Gastroesophageal sphincter (tissue), 4 donors: ENCODE results near the gene MITF. TPM values are rescaled to one million over a fixed set of nuclear protein-coding genes. Genes with fewer than 3 reads are reported as not detected.

Experiments used
- ATAC-seq: fragments of 150-250 bp; one replicate; pipeline ENCODE4 v1.9.1; 2016; ENCODE audit warnings: mild to moderate bottlenecking, moderate library complexity
- H3K27ac ChIP-seq, 4 donors: fragments of 200-600 bp; sonication (generic) in 3 of 4; 1 replicate in 3 of 4; 2 replicates in 1 of 4; pipeline ENCODE4 v1.5.1; 2016 to 2019
- H3K27me3 ChIP-seq: fragments of 200-600 bp; sonication (generic); one replicate; pipeline ENCODE4 v1.5.1; 2019
- H3K36me3 ChIP-seq, 2 donors: fragments of 200-600 bp; sonication (generic); one replicate each; pipeline ENCODE4 v1.5.1; 2019; ENCODE audit warnings: control low read depth in 1 of 2
- H3K4me1 ChIP-seq, 3 donors: fragments of 200-600 bp; sonication (generic); 1 replicate in 2 of 3; 2 replicates in 1 of 3; pipeline ENCODE4 v1.5.1; 2016 to 2019; ENCODE audit warnings: control low read depth in 2 of 3
- H3K4me3 ChIP-seq, 2 donors: fragments of 200-600 bp; sonication (generic); one replicate each; pipeline ENCODE4 v1.5.1; 2019; ENCODE audit warnings: mild to moderate bottlenecking in 1 of 2, moderate library complexity in 1 of 2
- H3K9me3 ChIP-seq, 3 donors: fragments of 200-600 bp; sonication (generic); one replicate each; pipeline ENCODE4 v1.5.1; 2017 to 2019; ENCODE audit warnings: control low read depth in 2 of 3
- CTCF ChIP-seq, 4 experiments: fragments of 200-600 bp in 2 of 4; fragments of 450-650 bp in 2 of 4; sonication (generic) in 1 of 4; IDR thresholded peaks; one replicate each; pipeline ENCODE4 v1.5.1; 2017 to 2019; ENCODE audit warnings: antibody characterized with exemption in 4 of 4, mild to moderate bottlenecking in 2 of 4, moderate library complexity in 2 of 4
- EP300 ChIP-seq: sonication (generic); formaldehyde crosslinking; IDR thresholded peaks from one replicate; pipeline ENCODE4 v1.6.1; 2017; ENCODE audit warnings: antibody characterized with exemption, mild to moderate bottlenecking
- POLR2A ChIP-seq, 2 donors: fragments of 450-650 bp; IDR thresholded peaks; one replicate each; pipeline ENCODE4 v1.6.1; 2017; ENCODE audit warnings: antibody characterized with exemption in 2 of 2, mild to moderate bottlenecking in 2 of 2, moderate library complexity in 1 of 2
- POLR2AphosphoS5 ChIP-seq: sonication (generic); formaldehyde crosslinking; IDR thresholded peaks from one replicate; pipeline ENCODE4 v1.6.1; 2017; ENCODE audit warnings: antibody characterized with exemption
- WGBS, 2 donors: methylation state at CpG; one replicate each; pipeline ENCODE4 v1.1.5; 2018; ENCODE audit warnings: low coverage in 1 of 2; 5-methylcytosine and 5-hydroxymethylcytosine counted together
- total RNA-seq, 4 donors: library from RNA; depleted of rRNA; stranded (reverse); fragments of >200 nt; gene quantifications; one replicate each; pipeline ENCODE4 v1.1.0, GENCODE V29; 2016

Gene MITF
- total RNA-seq, 4 donors from 2014 or later = 44.8 to 86.8 (median 77.9) TPM

DNA sequence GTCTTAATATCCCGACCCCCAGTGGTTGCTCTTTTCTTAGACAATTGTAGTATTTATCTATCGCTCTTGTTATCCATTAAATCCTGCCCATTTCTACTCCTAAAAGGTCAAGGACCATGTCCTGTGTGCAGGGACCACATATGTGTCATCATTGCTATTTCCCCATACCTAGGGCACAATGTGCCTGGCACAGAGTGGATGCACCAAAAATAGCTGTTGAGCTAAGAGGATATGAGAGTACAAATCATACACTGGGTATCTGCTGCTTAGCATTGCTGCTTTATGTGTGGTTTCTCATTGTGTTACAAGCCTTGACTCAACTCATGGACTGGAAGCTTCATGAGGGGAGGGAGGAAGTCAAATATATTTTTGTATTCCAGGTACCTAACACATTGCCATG lies 3.4 kb upstream of the MITF start:
- Histone ChIP-seq H3K4me3 (no peak overlapping the region), H3K9me3 (no peaks in the 10 kb centered on the region), H3K27ac (no peak overlapping the region), H3K36me3 (no peaks in the 10 kb centered on the region), H3K27me3 (no peaks in the 10 kb centered on the region), H3K4me1 (peaks cover 0 to 12% (median 0%) of the 10 kb centered on the region in 3 donors)
- TF ChIP-seq CTCF (IDR thresholded peaks at IDR 0.05) (no peak), POLR2AphosphoS5 (no peak), EP300 (no peak), POLR2A (IDR thresholded peaks at IDR 0.05) (no peak)
- no peak for ATAC-seq
- 92 to 100% methylated on average over 1 to 2 of the region's 2 CpGs for WGBS, 2 donors

DNA sequence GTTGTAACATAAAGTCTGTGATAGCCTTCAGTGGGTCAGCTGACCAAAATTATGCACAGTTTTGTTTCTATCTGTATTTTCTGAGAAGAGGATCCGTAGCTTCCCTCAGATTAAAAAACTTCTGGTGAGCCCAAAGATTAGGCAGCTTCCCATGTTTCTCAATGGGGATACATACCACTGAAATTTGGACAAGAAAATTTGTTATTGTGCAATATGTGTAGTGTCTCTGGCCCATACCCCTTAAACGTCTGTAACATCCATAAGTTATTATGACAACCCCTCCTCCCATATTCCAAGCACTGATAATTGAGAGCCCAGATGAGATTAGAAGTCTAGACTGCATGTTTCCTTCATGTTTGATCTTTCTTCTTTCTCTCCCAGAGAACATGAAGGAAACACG lies 1.9 kb upstream of the MITF start:
- Histone ChIP-seq H3K4me1 (peaks cover 0 to 27% (median 11%) of the 10 kb centered on the region in 3 donors), H3K27ac (peak overlapping the region in 1 of 4 donors; percentile 90), H3K9me3 (no peaks in the 10 kb centered on the region), H3K27me3 (no peaks in the 10 kb centered on the region), H3K36me3 (no peaks in the 10 kb centered on the region), H3K4me3 (no peak overlapping the region)
- WGBS, 2 donors = 52 to 56% methylated on average over 3 of the region's 3 CpGs
- no peak for TF ChIP-seq POLR2A (IDR thresholded peaks at IDR 0.05)
- TF ChIP-seq POLR2AphosphoS5 = no peak
- no peak for TF ChIP-seq EP300
- TF ChIP-seq CTCF (IDR thresholded peaks at IDR 0.05) = no peak
- no peak for ATAC-seq

DNA sequence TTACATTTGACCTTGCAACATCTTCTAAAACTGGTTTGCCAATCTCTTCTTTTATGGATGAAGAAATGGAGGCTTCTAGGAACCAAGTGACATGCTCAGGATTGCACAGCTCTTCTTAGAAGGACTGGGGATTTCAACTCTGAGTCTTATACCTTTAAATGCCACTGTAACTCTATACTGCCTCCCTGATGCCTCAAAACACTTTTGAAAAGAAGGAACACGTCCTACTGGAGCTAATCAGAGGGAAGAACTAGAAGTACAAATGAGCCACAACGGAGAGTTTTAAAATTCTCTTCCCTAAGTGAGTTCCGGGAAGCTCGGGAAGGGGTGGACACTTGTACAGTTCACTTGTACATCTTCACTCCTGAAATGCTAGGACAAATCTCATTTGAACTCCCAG lies 949 bp upstream of the MITF start:
- 0% methylated on average over 4 of the region's 4 CpGs for WGBS, 2 donors
- no peaks in the 10 kb centered on the region for H3K9me3 ChIP-seq
- TF ChIP-seq CTCF (IDR thresholded peaks at IDR 0.05) (no peak), POLR2AphosphoS5 (peak; percentile 13)
- ATAC-seq = no peak
- H3K27me3 ChIP-seq = no peaks in the 10 kb centered on the region
- H3K4me3 ChIP-seq = peak overlapping the region; percentile 75 to 84
- peaks cover 0 to 37% (median 16%) of the 10 kb centered on the region in 3 donors for H3K4me1 ChIP-seq
- H3K36me3 ChIP-seq = no peaks in the 10 kb centered on the region
- H3K27ac ChIP-seq = peak overlapping the region; percentile 74 to 91 (median 90)

DNA sequence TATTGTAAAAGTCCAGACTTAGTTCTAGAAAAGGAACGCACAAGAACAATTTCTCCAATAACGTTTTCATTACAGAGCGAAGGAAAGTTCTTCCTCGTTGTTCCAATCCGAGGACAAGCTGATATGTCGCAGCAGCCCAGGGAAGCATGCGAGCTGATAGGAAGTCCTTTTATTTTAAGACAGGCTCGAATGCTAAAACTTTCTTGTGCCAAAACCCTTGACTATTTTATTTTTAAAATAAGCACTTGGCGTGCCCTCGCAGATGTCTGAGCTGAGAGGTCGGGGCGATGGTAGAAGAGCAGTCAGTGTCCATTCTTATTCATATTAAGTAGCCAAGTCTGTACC lies 433 bp upstream of the MITF start:
- Histone ChIP-seq H3K27me3 (no peaks in the 10 kb centered on the region), H3K4me3 (peak overlapping the region; percentile 75 to 84), H3K36me3 (no peaks in the 10 kb centered on the region), H3K4me1 (peaks cover 0 to 42% (median 21%) of the 10 kb centered on the region in 3 donors), H3K27ac (peak overlapping the region; percentile 74 to 91 (median 90)), H3K9me3 (no peaks in the 10 kb centered on the region)
- 0% methylated on average over 12 of the region's 12 CpGs for WGBS, 2 donors
- no peak for TF ChIP-seq POLR2A (IDR thresholded peaks at IDR 0.05)
- no peak for TF ChIP-seq POLR2AphosphoS5
- TF ChIP-seq CTCF (IDR thresholded peaks at IDR 0.05) = no peak
- TF ChIP-seq EP300 = no peak
- peak; percentile 1 for ATAC-seq

- no peak for ATAC-seq
- TF ChIP-seq EP300 (no peak), POLR2A (IDR thresholded peaks at IDR 0.05) (no peak), CTCF (IDR thresholded peaks at IDR 0.05) (no peak), POLR2AphosphoS5 (no peak)
- H3K27me3 ChIP-seq = no peaks in the 10 kb centered on the region
- H3K9me3 ChIP-seq = no peaks in the 10 kb centered on the region
- H3K4me1 ChIP-seq = peaks cover 11 to 57% (median 28%) of the 10 kb centered on the region in 3 donors
- WGBS, 2 donors = 5 to 19% methylated on average over 11 to 13 of the region's 26 CpGs
- peak overlapping the region; percentile 67 to 91 (median 90) for H3K27ac ChIP-seq
- no peaks in the 10 kb centered on the region for H3K36me3 ChIP-seq
- H3K4me3 ChIP-seq = peak overlapping the region; percentile 75 to 84
Measured at GRCh38 chr3:69740103-69741021, 1.1 kb downstream of the MITF start.
